HepG2 (cell line): ENCODE measurements around the gene CCDC197. TPM values are rescaled to one million over a fixed set of nuclear protein-coding genes. Genes with fewer than 3 reads are reported as not detected.

Experiments
- ETV6 ChIP-seq: sonication (generic); formaldehyde crosslinking; conservative IDR thresholded peaks from 2 replicates; pipeline ENCODE4 v1.4.0; 2020; ENCODE audit warnings: missing genetic modification reagents
- GPN1 ChIP-seq: sonication (generic); formaldehyde crosslinking; IDR thresholded peaks from 2 replicates; pipeline ENCODE4 v1.5.1; 2020; ENCODE audit warnings: missing genetic modification reagents, borderline replicate concordance
- RARG ChIP-seq: sonication (generic); formaldehyde crosslinking; IDR thresholded peaks from 2 replicates; pipeline ENCODE4 v1.4.0; 2020; ENCODE audit warnings: low read depth, mild to moderate bottlenecking, missing genetic modification reagents
- SNRNP70 ChIP-seq: fragments of 200-400 bp; formaldehyde crosslinking; IDR thresholded peaks from 2 replicates; pipeline ENCODE4 v1.6.1; 2017; ENCODE audit warnings: mild to moderate bottlenecking, low read depth, low read length, moderate library complexity
- ZBTB20 ChIP-seq: sonication (generic); formaldehyde crosslinking; IDR thresholded peaks from 2 replicates; pipeline ENCODE4 v1.8.1; 2023; ENCODE audit warnings: missing genetic modification reagents, low read depth, mild to moderate bottlenecking, borderline replicate concordance
- ZNF251 ChIP-seq: sonication (generic); formaldehyde crosslinking; IDR thresholded peaks from 2 replicates; pipeline ENCODE4 v1.9.0; 2021; ENCODE audit warnings: mild to moderate bottlenecking, missing genetic modification reagents
- ZNF569 ChIP-seq: sonication (generic); formaldehyde crosslinking; IDR thresholded peaks from 2 replicates; pipeline ENCODE4 v1.5.0; 2020; ENCODE audit warnings: mild to moderate bottlenecking, missing genetic modification reagents, moderate library complexity, borderline replicate concordance
- ZNF749 ChIP-seq: sonication (generic); formaldehyde crosslinking; IDR thresholded peaks from 2 replicates; pipeline ENCODE4 v1.8.0; 2022; ENCODE audit warnings: mild to moderate bottlenecking, missing genetic modification reagents, moderate library complexity, borderline replicate concordance
- polyA plus RNA-seq, 8 experiments: library from polyadenylated mRNA; depleted of rRNA in 3 of 8; stranded (reverse) in 7 of 8; unstranded in 1 of 8; fragments of >200 nt; fragmentation: Illumina TruSeq in 4 of 8; extraction: Trizol in 4 of 8; gene quantifications; 2 replicates each; pipeline versions ENCODE4 v1.2.1 to v1.2.3, GENCODE V29; 2011 to 2016; ENCODE audit warnings: low read depth in 4 of 8, missing spikeins in 1 of 8, mixed read lengths in 1 of 8; ENCODE audit not compliant: insufficient read depth in 1 of 8
- total RNA-seq, 5 experiments: library from RNA; depleted of rRNA; stranded (reverse); fragments of >200 nt; fragmentation: Illumina TruSeq; extraction: Trizol; gene quantifications; 2 replicates each; pipeline ENCODE4 v1.2.3, GENCODE V29; 2016; ENCODE audit warnings: low read depth in 1 of 5
- TF ChIP-seq, protein P1 (sequence below): IDR thresholded peaks from 2 replicates; pipeline ENCODE4 v1.6.1; 2016; ENCODE audit warnings: low read depth, borderline replicate concordance
- TF ChIP-seq, protein P2 (sequence below): conservative IDR thresholded peaks from 2 replicates; pipeline ENCODE4 v1.6.1; 2018; ENCODE audit warnings: missing genetic modification reagents
- TF ChIP-seq, protein P3 (sequence below): sonication (generic); formaldehyde crosslinking; IDR thresholded peaks from 2 replicates; pipeline ENCODE4 v1.4.0; 2020; ENCODE audit warnings: missing genetic modification reagents
- TF ChIP-seq, protein P4 (sequence below): sonication (generic); formaldehyde crosslinking; IDR thresholded peaks from 2 replicates; pipeline ENCODE4 v1.9.0; 2021; ENCODE audit warnings: missing genetic modification reagents, borderline replicate concordance
- TF ChIP-seq, protein P5 (sequence below): sonication (generic); formaldehyde crosslinking; IDR thresholded peaks from 2 replicates; pipeline ENCODE4 v1.4.0; 2020; ENCODE audit warnings: mild to moderate bottlenecking, missing genetic modification reagents
- TF ChIP-seq, protein P6 (sequence below): sonication (generic); formaldehyde crosslinking; IDR thresholded peaks from 2 replicates; pipeline ENCODE4 v1.8.1; 2023; ENCODE audit warnings: mild to moderate bottlenecking, missing genetic modification reagents

The CCDC197 gene
- total and polyA plus RNA-seq, 2 of the 13 experiments (the other 11 are each of a cell fraction or from before 2014, with no cell fraction given): 0.11 to 0.13 TPM

DNA sequence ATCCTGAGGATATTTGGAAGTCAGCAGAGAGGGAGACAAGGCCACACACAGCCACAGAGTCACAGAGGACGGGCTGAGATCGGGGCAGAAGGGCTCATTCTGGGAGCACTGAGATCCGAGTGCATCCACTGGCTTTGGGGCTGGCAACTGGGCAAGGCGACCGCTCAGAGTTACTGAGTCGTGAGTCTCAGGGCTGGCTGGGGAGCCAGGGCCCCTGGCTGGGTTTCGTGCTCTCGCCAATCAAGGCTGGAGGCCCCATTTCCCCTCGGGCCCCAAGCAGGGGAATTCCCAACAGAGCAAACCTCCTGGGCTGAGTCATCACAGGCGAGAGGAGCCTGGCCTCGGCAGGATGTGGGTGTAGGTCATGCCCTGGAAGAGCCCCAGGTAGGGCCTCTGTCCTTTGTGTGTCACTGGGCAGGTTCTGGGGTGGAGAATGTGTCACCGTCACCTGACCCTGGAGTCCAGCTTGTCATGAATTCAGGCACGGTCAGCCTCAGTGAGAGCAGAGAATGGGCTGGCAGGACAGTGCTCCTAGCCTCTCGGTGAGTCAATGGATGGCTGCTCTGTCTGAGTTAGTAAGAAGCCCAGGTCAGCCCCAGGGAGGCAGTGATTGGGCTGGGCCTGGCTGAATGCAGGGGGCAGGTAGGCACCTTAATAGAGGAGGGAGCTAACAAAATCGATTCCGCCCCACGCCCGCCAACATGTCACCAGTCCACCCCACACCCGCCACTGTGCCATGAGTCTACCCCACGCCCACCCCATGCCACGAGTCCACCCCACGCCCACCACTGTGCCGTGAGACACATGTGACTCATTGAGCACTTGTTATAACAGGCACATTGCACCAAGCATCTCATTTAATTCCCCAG, 37.6 kb upstream of the CCDC197 start (continued):
- 0 out of 2 replicates have a peak, but pooled peaks have one; percentile 58 for TF ChIP-seq ETV6
- TF ChIP-seq, protein P1, sequence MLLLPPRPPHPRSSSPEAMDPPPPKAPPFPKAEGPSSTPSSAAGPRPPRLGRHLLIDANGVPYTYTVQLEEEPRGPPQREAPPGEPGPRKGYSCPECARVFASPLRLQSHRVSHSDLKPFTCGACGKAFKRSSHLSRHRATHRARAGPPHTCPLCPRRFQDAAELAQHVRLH (CRISPR knock-in tag): peak; percentile 96; the same call in 1 of the 2 replicates
- 0 out of 2 replicates have a peak, but pooled peaks have one; percentile 62 for TF ChIP-seq ZNF749 (CRISPR knock-in tag)
- TF ChIP-seq ZNF251 (CRISPR knock-in tag): no peak
- TF ChIP-seq, protein P2, sequence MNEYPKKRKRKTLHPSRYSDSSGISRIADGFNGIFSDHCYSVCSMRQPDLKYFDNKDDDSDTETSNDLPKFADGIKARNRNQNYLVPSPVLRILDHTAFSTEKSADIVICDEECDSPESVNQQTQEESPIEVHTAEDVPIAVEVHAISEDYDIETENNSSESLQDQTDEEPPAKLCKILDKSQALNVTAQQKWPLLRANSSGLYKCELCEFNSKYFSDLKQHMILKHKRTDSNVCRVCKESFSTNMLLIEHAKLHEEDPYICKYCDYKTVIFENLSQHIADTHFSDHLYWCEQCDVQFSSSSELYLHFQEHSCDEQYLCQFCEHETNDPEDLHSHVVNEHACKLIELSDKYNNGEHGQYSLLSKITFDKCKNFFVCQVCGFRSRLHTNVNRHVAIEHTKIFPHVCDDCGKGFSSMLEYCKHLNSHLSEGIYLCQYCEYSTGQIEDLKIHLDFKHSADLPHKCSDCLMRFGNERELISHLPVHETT (CRISPR knock-in tag): peak; percentile 80; the same call in 1 of the 2 replicates
- TF ChIP-seq, protein P3, sequence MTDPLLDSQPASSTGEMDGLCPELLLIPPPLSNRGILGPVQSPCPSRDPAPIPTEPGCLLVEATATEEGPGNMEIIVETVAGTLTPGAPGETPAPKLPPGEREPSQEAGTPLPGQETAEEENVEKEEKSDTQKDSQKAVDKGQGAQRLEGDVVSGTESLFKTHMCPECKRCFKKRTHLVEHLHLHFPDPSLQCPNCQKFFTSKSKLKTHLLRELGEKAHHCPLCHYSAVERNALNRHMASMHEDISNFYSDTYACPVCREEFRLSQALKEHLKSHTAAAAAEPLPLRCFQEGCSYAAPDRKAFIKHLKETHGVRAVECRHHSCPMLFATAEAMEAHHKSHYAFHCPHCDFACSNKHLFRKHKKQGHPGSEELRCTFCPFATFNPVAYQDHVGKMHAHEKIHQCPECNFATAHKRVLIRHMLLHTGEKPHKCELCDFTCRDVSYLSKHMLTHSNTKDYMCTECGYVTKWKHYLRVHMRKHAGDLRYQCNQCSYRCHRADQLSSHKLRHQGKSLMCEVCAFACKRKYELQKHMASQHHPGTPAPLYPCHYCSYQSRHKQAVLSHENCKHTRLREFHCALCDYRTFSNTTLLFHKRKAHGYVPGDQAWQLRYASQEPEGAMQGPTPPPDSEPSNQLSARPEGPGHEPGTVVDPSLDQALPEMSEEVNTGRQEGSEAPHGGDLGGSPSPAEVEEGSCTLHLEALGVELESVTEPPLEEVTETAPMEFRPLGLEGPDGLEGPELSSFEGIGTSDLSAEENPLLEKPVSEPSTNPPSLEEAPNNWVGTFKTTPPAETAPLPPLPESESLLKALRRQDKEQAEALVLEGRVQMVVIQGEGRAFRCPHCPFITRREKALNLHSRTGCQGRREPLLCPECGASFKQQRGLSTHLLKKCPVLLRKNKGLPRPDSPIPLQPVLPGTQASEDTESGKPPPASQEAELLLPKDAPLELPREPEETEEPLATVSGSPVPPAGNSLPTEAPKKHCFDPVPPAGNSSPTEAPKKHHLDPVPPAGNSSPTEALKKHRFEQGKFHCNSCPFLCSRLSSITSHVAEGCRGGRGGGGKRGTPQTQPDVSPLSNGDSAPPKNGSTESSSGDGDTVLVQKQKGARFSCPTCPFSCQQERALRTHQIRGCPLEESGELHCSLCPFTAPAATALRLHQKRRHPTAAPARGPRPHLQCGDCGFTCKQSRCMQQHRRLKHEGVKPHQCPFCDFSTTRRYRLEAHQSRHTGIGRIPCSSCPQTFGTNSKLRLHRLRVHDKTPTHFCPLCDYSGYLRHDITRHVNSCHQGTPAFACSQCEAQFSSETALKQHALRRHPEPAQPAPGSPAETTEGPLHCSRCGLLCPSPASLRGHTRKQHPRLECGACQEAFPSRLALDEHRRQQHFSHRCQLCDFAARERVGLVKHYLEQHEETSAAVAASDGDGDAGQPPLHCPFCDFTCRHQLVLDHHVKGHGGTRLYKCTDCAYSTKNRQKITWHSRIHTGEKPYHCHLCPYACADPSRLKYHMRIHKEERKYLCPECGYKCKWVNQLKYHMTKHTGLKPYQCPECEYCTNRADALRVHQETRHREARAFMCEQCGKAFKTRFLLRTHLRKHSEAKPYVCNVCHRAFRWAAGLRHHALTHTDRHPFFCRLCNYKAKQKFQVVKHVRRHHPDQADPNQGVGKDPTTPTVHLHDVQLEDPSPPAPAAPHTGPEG: peak; percentile 84; the same call in 1 of the 2 replicates
- TF ChIP-seq ZBTB20 (CRISPR knock-in tag): peak; percentile 48
- no peak for TF ChIP-seq ZNF569
- TF ChIP-seq, protein P4, sequence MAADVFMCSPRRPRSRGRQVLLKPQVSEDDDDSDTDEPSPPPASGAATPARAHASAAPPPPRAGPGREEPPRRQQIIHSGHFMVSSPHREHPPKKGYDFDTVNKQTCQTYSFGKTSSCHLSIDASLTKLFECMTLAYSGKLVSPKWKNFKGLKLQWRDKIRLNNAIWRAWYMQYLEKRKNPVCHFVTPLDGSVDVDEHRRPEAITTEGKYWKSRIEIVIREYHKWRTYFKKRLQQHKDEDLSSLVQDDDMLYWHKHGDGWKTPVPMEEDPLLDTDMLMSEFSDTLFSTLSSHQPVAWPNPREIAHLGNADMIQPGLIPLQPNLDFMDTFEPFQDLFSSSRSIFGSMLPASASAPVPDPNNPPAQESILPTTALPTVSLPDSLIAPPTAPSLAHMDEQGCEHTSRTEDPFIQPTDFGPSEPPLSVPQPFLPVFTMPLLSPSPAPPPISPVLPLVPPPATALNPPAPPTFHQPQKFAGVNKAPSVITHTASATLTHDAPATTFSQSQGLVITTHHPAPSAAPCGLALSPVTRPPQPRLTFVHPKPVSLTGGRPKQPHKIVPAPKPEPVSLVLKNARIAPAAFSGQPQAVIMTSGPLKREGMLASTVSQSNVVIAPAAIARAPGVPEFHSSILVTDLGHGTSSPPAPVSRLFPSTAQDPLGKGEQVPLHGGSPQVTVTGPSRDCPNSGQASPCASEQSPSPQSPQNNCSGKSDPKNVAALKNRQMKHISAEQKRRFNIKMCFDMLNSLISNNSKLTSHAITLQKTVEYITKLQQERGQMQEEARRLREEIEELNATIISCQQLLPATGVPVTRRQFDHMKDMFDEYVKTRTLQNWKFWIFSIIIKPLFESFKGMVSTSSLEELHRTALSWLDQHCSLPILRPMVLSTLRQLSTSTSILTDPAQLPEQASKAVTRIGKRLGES: no peak; the same call in 1 of the 2 replicates
- TF ChIP-seq SNRNP70: no peak
- TF ChIP-seq GPN1 (CRISPR knock-in tag): no peak
- TF ChIP-seq, protein P5, sequence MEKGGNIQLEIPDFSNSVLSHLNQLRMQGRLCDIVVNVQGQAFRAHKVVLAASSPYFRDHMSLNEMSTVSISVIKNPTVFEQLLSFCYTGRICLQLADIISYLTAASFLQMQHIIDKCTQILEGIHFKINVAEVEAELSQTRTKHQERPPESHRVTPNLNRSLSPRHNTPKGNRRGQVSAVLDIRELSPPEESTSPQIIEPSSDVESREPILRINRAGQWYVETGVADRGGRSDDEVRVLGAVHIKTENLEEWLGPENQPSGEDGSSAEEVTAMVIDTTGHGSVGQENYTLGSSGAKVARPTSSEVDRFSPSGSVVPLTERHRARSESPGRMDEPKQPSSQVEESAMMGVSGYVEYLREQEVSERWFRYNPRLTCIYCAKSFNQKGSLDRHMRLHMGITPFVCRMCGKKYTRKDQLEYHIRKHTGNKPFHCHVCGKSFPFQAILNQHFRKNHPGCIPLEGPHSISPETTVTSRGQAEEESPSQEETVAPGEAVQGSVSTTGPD (CRISPR knock-in tag): no peak
- TF ChIP-seq RARG (CRISPR knock-in tag): no peak
- TF ChIP-seq, protein P6, sequence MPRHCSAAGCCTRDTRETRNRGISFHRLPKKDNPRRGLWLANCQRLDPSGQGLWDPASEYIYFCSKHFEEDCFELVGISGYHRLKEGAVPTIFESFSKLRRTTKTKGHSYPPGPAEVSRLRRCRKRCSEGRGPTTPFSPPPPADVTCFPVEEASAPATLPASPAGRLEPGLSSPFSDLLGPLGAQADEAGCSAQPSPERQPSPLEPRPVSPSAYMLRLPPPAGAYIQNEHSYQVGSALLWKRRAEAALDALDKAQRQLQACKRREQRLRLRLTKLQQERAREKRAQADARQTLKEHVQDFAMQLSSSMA: peak; percentile 26; the same call in 1 of the 2 replicates
